ENCODE measurements around the gene EMX1.

The EMX1 gene

GRCh38 chr2:72940786-72941185, 23.5 kb downstream of the EMX1 start:
- Histone ChIP-seq H3K36me3 (ENCODE audit: insufficient read depth, low read length) (no peaks in the 10 kb centered on the region), H3K9me3 (ENCODE audit: insufficient read depth, low read depth, low read length) (no peaks in the 10 kb centered on the region), H2AFZ (ENCODE audit: low read length) (no peak overlapping the region), H3K79me2 (ENCODE audit: insufficient read depth, low read length) (no peaks in the 10 kb centered on the region), H3K4me2 (ENCODE audit: low read depth, low read length, poor library complexity, severe bottlenecking) (no peak overlapping the region), H4K20me1 (ENCODE audit: insufficient read depth, low read length, poor library complexity, severe bottlenecking) (no peaks in the 10 kb centered on the region), H3K9me2 (replicated peaks; ENCODE audit: low read depth, low read length) (no peaks in the 10 kb centered on the region), H3F3A (ENCODE audit: low read depth) (no peaks in the 10 kb centered on the region), H3K27me3 (ENCODE audit: insufficient read depth, low read length, poor library complexity, severe bottlenecking) (no peaks in the 10 kb centered on the region), H3K9ac (ENCODE audit: low read depth, low read length, poor library complexity, severe bottlenecking) (no peak overlapping the region), H3K4me3 (ENCODE audit: low read length, poor library complexity, severe bottlenecking) (no peak overlapping the region), H3K4me1 (ENCODE audit: insufficient read depth, low read length, poor library complexity, severe bottlenecking) (no peaks in the 10 kb centered on the region)
- TF ChIP-seq CTCF (conservative IDR thresholded peaks at IDR 0.05; ENCODE audit: low read length) (no peak), EZH2phosphoT487 (IDR thresholded peaks at IDR 0.05; ENCODE audit: borderline replicate concordance) (no peak)

- H3K4me3 ChIP-seq (ENCODE audit: low read length, poor library complexity, severe bottlenecking), result no peak overlapping the region
- H3K4me1 ChIP-seq (ENCODE audit: insufficient read depth, low read length, poor library complexity, severe bottlenecking), result no peaks in the 10 kb centered on the region
- no peak overlapping the region for H2AFZ ChIP-seq (ENCODE audit: low read length)
- H3K79me2 ChIP-seq (ENCODE audit: insufficient read depth, low read length), result no peaks in the 10 kb centered on the region
- H3K4me2 ChIP-seq (ENCODE audit: low read depth, low read length, poor library complexity, severe bottlenecking), result no peak overlapping the region
- H3F3A ChIP-seq (ENCODE audit: low read depth), result no peaks in the 10 kb centered on the region
- H3K9ac ChIP-seq (ENCODE audit: low read depth, low read length, poor library complexity, severe bottlenecking), result no peak overlapping the region
- H3K36me3 ChIP-seq (ENCODE audit: insufficient read depth, low read length), result no peaks in the 10 kb centered on the region
- H3K27me3 ChIP-seq (ENCODE audit: insufficient read depth, low read length, poor library complexity, severe bottlenecking), result no peaks in the 10 kb centered on the region
- no peaks in the 10 kb centered on the region for H4K20me1 ChIP-seq (ENCODE audit: insufficient read depth, low read length, poor library complexity, severe bottlenecking)
- no peak for TF ChIP-seq CTCF (conservative IDR thresholded peaks at IDR 0.05; ENCODE audit: low read length)
- no peak for TF ChIP-seq EZH2phosphoT487 (IDR thresholded peaks at IDR 0.05; ENCODE audit: borderline replicate concordance)
- no peaks in the 10 kb centered on the region for H3K9me2 ChIP-seq (replicated peaks; ENCODE audit: low read depth, low read length)
- no peaks in the 10 kb centered on the region for H3K9me3 ChIP-seq (ENCODE audit: insufficient read depth, low read depth, low read length)
Observed at GRCh38 chr2:72942293-72942692, 25.0 kb downstream of the EMX1 start.

GRCh38 chr2:72942881-72943418, 25.6 kb downstream of the EMX1 start:
- no peak overlapping the region for H3K4me2 ChIP-seq (ENCODE audit: low read depth, low read length, poor library complexity, severe bottlenecking)
- no peaks in the 10 kb centered on the region for H3F3A ChIP-seq (ENCODE audit: low read depth)
- H3K79me2 ChIP-seq (ENCODE audit: insufficient read depth, low read length), result no peaks in the 10 kb centered on the region
- no peak overlapping the region for H3K9ac ChIP-seq (ENCODE audit: low read depth, low read length, poor library complexity, severe bottlenecking)
- no peaks in the 10 kb centered on the region for H3K9me3 ChIP-seq (ENCODE audit: insufficient read depth, low read depth, low read length)
- no peak overlapping the region for H2AFZ ChIP-seq (ENCODE audit: low read length)
- no peak overlapping the region for H3K4me3 ChIP-seq (ENCODE audit: low read length, poor library complexity, severe bottlenecking)
- no peaks in the 10 kb centered on the region for H3K4me1 ChIP-seq (ENCODE audit: insufficient read depth, low read length, poor library complexity, severe bottlenecking)
- no peak for TF ChIP-seq CTCF (conservative IDR thresholded peaks at IDR 0.05; ENCODE audit: low read length)
- no peaks in the 10 kb centered on the region for H3K36me3 ChIP-seq (ENCODE audit: insufficient read depth, low read length)
- no peaks in the 10 kb centered on the region for H3K9me2 ChIP-seq (replicated peaks; ENCODE audit: low read depth, low read length)
- H3K27me3 ChIP-seq (ENCODE audit: insufficient read depth, low read length, poor library complexity, severe bottlenecking), result no peaks in the 10 kb centered on the region
- no peaks in the 10 kb centered on the region for H4K20me1 ChIP-seq (ENCODE audit: insufficient read depth, low read length, poor library complexity, severe bottlenecking)
